A549 (cell line): ENCODE results near the gene TNFRSF1B. TPM values are rescaled to one million over a fixed set of nuclear protein-coding genes. Genes with fewer than 3 reads are reported as not detected.

Experiments used
- ATAC-seq, 2 experiments: fragments of 200-7000 bp in 1 of 2; fragments of >200 bp in 1 of 2; cut with Nextera tagmentation in 1 of 2; cut with Tn5 transposase in 1 of 2; 3 replicates each; pipeline versions ENCODE4 v1.8.0 to v1.9.1; 2018 to 2020; ENCODE audit warnings: mild to moderate bottlenecking in 1 of 2, moderate library complexity in 1 of 2
- CTCF ChIA-PET: fragments of 300-600 bp; sonication (Branson Sonifier 250); formaldehyde crosslinking; extraction: SDS; loops from one replicate; lab custom pipeline; 2021; ENCODE audit warnings: antibody characterized with exemption, inconsistent platforms; lab: Yijun Ruan, JAX
- POLR2A ChIA-PET: fragments of 350-600 bp; formaldehyde crosslinking; extraction: SDS; loops from one replicate; lab custom pipeline; 2021; ENCODE audit warnings: antibody characterized with exemption, inconsistent platforms; lab: Yijun Ruan, JAX
- DNase-seq, 2 experiments: peaks; one replicate each; pipeline versions ENCODE4 v3.0.0 to v3.0.0-alpha.2; 2011 to 2016; ENCODE audit warnings: low read depth in 1 of 2, low spot score in 1 of 2
- FAIRE-seq: peaks from 2 replicates; lab custom pipeline; 2011; peaks lifted over from hg19 to GRCh38; lab: Jason Lieb, UNC
- H3K27ac ChIP-seq, 2 experiments: fragments of >200 bp; sonication (Bioruptor Twin); formaldehyde crosslinking; 3 replicates each; pipeline ENCODE4 v1.5.1; 2016 to 2017
- H3K4me1 ChIP-seq: fragments of >200 bp; sonication (Bioruptor Twin); formaldehyde crosslinking; 3 replicates; pipeline ENCODE4 v1.6.1; 2016
- H3K4me2 ChIP-seq: fragments of >200 bp; sonication (Bioruptor Twin); formaldehyde crosslinking; 3 replicates; pipeline ENCODE4 v1.6.1; 2016
- H3K4me3 ChIP-seq: fragments of >200 bp; sonication (Bioruptor Twin); formaldehyde crosslinking; 3 replicates; pipeline ENCODE4 v1.5.1; 2016
- H3K9me3 ChIP-seq: fragments of >200 bp; sonication (Bioruptor Twin); formaldehyde crosslinking; 3 replicates; pipeline ENCODE4 v1.6.1; 2016
- BCL3 ChIP-seq: fragments of >200 bp; sonication (Bioruptor Twin); formaldehyde crosslinking; IDR thresholded peaks from 3 replicates; pipeline ENCODE4 v1.6.1; 2016
- BHLHE40 ChIP-seq: IDR thresholded peaks from 2 replicates; pipeline ENCODE4 v1.6.1; 2012; ENCODE audit warnings: low read depth, low read length, inconsistent platforms
- CEBPB ChIP-seq, 2 experiments: fragments of >200 bp in 1 of 2; sonication (Bioruptor Twin) in 1 of 2; formaldehyde crosslinking in 1 of 2; IDR thresholded peaks; 2 replicates each; pipeline ENCODE4 v1.6.1; 2012 to 2016
- CHD2 ChIP-seq: fragments of 150-350 bp; IDR thresholded peaks from 2 replicates; pipeline ENCODE4 v1.6.1; 2014; ENCODE audit warnings: low read length; ENCODE audit not compliant: partially characterized antibody
- EHF ChIP-seq: fragments of 250-450 bp; sonication (Bioruptor Pico); IDR thresholded peaks from 2 replicates; pipeline ENCODE4 v1.5.0; 2020; ENCODE audit warnings: mild to moderate bottlenecking
- EP300 ChIP-seq, 2 experiments: fragments of >200 bp; sonication (Bioruptor Twin); formaldehyde crosslinking; IDR thresholded peaks; 2 replicates in 1 of 2; 3 replicates in 1 of 2; pipeline ENCODE4 v1.6.1; 2016 to 2017
- ESRRA ChIP-seq: fragments of 150-350 bp; IDR thresholded peaks from 2 replicates; pipeline ENCODE4 v1.6.1; 2014; ENCODE audit warnings: mild to moderate bottlenecking, low read length, borderline replicate concordance
- GATA3 ChIP-seq: IDR thresholded peaks from 2 replicates; pipeline ENCODE4 v1.6.1; 2012; ENCODE audit warnings: borderline replicate concordance
- HDAC2 ChIP-seq: fragments of 200-600 bp; sonication (generic); IDR thresholded peaks from 2 replicates; pipeline ENCODE4 v1.6.1; 2016
- HES2 ChIP-seq: fragments of >200 bp; sonication (Bioruptor Twin); formaldehyde crosslinking; IDR thresholded peaks from 2 replicates; pipeline ENCODE4 v1.6.1; 2016
- HOXB5 ChIP-seq: fragments of 250-450 bp; sonication (Bioruptor Pico); IDR thresholded peaks from 2 replicates; pipeline ENCODE4 v1.5.0; 2020; ENCODE audit warnings: mild to moderate bottlenecking, moderate library complexity
- JUN ChIP-seq, 2 experiments: fragments of >200 bp; sonication (Bioruptor Twin); formaldehyde crosslinking; IDR thresholded peaks; 2 replicates in 1 of 2; 3 replicates in 1 of 2; pipeline ENCODE4 v1.6.1; 2016 to 2017
- JUNB ChIP-seq: fragments of >200 bp; sonication (Bioruptor Twin); formaldehyde crosslinking; IDR thresholded peaks from 2 replicates; pipeline ENCODE4 v1.6.1; 2016
- KDM5A ChIP-seq: fragments of 200-600 bp; sonication (generic); IDR thresholded peaks from 2 replicates; pipeline ENCODE4 v1.6.1; 2016; ENCODE audit warnings: antibody characterized with exemption, mild to moderate bottlenecking
- MAZ ChIP-seq: fragments of 150-350 bp; IDR thresholded peaks from 2 replicates; pipeline ENCODE4 v1.6.1; 2014; ENCODE audit warnings: antibody characterized with exemption, low read depth, low read length, borderline replicate concordance
- MYC ChIP-seq: IDR thresholded peaks from 2 replicates; pipeline ENCODE4 v1.6.1; 2012; ENCODE audit warnings: mild to moderate bottlenecking, inconsistent platforms, low read length, improper control_type of control experiment, borderline replicate concordance
- NR3C1 ChIP-seq: fragments of >200 bp; sonication (Bioruptor Twin); formaldehyde crosslinking; IDR thresholded peaks from 3 replicates; pipeline ENCODE4 v1.6.1; 2017
- PHF8 ChIP-seq: fragments of 200-600 bp; sonication (generic); IDR thresholded peaks from 2 replicates; pipeline ENCODE4 v1.6.1; 2016; ENCODE audit warnings: low read depth, mild to moderate bottlenecking, antibody characterized with exemption, moderate library complexity, borderline replicate concordance
- RAD21 ChIP-seq, 2 experiments: fragments of >200 bp in 1 of 2; sonication (Bioruptor Twin) in 1 of 2; formaldehyde crosslinking in 1 of 2; IDR thresholded peaks in 1 of 2; conservative IDR thresholded peaks in 1 of 2; 2 replicates in 1 of 2; 3 replicates in 1 of 2; pipeline ENCODE4 v1.6.1; 2012 to 2018; ENCODE audit warnings: inconsistent platforms in 1 of 2
- RARB ChIP-seq: fragments of 250-450 bp; sonication (Bioruptor Pico); IDR thresholded peaks from 2 replicates; pipeline ENCODE4 v1.8.0; 2021; ENCODE audit warnings: mild to moderate bottlenecking, moderate library complexity
- RCOR1 ChIP-seq: fragments of 150-350 bp; IDR thresholded peaks from 2 replicates; pipeline ENCODE4 v1.6.1; 2014; ENCODE audit warnings: antibody characterized with exemption, low read length, low read depth
- TP53 ChIP-seq: fragments of 250-450 bp; sonication (Bioruptor Pico); IDR thresholded peaks from 2 replicates; pipeline ENCODE4 v1.5.0; 2021; ENCODE audit warnings: mild to moderate bottlenecking, moderate library complexity
- ZC3H11A ChIP-seq: fragments of 450-650 bp; IDR thresholded peaks from 2 replicates; pipeline ENCODE4 v1.6.1; 2014; ENCODE audit warnings: antibody characterized with exemption, mild to moderate bottlenecking
- ZFP36 ChIP-seq: fragments of 450-650 bp; IDR thresholded peaks from 2 replicates; pipeline ENCODE4 v1.6.1; 2014; ENCODE audit warnings: borderline replicate concordance; ENCODE audit not compliant: partially characterized antibody
- ZNF302 ChIP-seq: fragments of 250-450 bp; sonication (Bioruptor Pico); IDR thresholded peaks from 2 replicates; pipeline ENCODE4 v1.9.0; 2021; ENCODE audit warnings: inconsistent platforms, mild to moderate bottlenecking, moderate library complexity
- ZSCAN20 ChIP-seq: fragments of 250-450 bp; sonication (Bioruptor Pico); IDR thresholded peaks from 2 replicates; pipeline ENCODE4 v1.8.0; 2022; ENCODE audit warnings: mild to moderate bottlenecking, moderate library complexity
- WGBS: methylation state at CpG from one replicate; pipeline ENCODE4 v1.1.6; 2017; ENCODE audit errors: missing lambda C conversion rate; 5-methylcytosine and 5-hydroxymethylcytosine counted together
- polyA plus RNA-seq, 4 experiments: library from polyadenylated mRNA; depleted of rRNA in 3 of 4; stranded (reverse); fragments of >200 nt; fragmentation: RNase III in 1 of 4; extraction: RNeasy Plus Mini Kit Qiagen cat#74134 plus additional on column Dnase treatment in 1 of 4; gene quantifications; 2 replicates in 3 of 4; 3 replicates in 1 of 4; pipeline ENCODE4 v1.2.3, GENCODE V29; 2011 to 2017
- TF ChIP-seq, protein P1 (sequence below): fragments of 250-450 bp; sonication (Bioruptor Pico); IDR thresholded peaks from 2 replicates; pipeline ENCODE4 v1.5.0; 2021; ENCODE audit warnings: mild to moderate bottlenecking, moderate library complexity, borderline replicate concordance
- TF ChIP-seq, protein P2 (sequence below): fragments of 200-600 bp; sonication (generic); IDR thresholded peaks from 2 replicates; pipeline ENCODE4 v1.6.1; 2016; ENCODE audit warnings: antibody characterized with exemption, mild to moderate bottlenecking, moderate library complexity

The TNFRSF1B gene
- polyA plus RNA-seq, 2 of the 4 experiments (the other 2 are of a cell fraction) = 0.05 to 0.06 TPM

DNA sequence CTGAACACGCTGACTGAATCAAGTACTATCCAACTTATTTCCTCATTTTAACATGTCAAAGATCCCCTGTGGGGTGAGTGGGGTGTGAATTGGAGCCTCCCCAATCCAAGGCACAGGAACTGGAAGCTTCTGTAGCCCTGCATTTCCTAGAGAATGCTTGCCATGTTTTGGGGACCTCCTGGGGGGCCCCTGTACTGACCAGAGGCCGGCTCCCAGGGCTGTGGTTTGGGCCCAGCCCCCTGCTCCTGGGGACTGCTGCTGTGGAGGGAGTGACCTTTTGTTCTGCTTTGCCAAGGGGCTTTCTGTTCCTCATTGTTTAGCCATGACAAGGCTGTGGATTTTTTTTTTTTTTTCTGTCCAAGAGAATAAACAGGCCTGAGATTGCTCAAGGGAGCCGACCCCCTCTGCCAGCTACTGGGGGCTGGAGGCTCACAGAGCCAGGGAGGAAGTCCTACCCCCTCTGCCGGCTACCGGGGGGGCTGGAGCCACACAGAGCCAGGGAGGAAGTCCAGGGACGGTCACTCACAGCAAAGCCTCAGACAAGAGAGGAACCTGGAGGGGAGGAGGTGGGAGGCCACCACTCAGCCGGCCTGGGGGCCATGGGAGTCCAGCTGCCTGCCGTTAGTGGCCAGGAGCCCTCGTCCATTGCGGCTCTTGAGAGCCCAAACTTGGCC is 17.4 kb downstream of the TNFRSF1B start:
- CTCF ChIA-PET = interaction anchor here (1.0 to 5.0 kb wide), 3 partner anchors 16 to 59 kb away, joined by 3 to 19 read pairs (median 6); no protein-coding TSS in a partner anchor
- ATAC-seq = peak in 1 of 2 experiments; percentile 41; a peak in 3 of 6 replicates
- TF ChIP-seq NR3C1 (no peak), MYC (no peak), ZSCAN20 (CRISPR knock-in tag) (no peak), PHF8 (no peak), RARB (CRISPR knock-in tag) (no peak), HES2 (no peak), JUN (IDR thresholded peaks at IDR 0.05) (no peak), BCL3 (no peak), ZC3H11A (no peak), ZFP36 (no peak), TP53 (no peak), EHF (no peak), BHLHE40 (no peak), HOXB5 (CRISPR knock-in tag) (no peak), GATA3 (no peak), ESRRA (no peak), MAZ (no peak)
- TF ChIP-seq, protein P1, sequence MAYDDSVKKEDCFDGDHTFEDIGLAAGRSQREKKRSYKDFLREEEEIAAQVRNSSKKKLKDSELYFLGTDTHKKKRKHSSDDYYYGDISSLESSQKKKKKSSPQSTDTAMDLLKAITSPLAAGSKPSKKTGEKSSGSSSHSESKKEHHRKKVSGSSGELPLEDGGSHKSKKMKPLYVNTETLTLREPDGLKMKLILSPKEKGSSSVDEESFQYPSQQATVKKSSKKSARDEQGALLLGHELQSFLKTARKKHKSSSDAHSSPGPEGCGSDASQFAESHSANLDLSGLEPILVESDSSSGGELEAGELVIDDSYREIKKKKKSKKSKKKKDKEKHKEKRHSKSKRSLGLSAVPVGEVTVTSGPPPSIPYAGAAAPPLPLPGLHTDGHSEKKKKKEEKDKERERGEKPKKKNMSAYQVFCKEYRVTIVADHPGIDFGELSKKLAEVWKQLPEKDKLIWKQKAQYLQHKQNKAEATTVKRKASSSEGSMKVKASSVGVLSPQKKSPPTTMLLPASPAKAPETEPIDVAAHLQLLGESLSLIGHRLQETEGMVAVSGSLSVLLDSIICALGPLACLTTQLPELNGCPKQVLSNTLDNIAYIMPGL (CRISPR knock-in tag) = no peak
- POLR2A ChIA-PET = no interaction called here
- FAIRE-seq = no peak
- WGBS = 15% methylated on average over 4 of the region's 10 CpGs
- no peak for DNase-seq
- Histone ChIP-seq H3K9me3 (no peaks in the 10 kb centered on the region), H3K27ac (peak overlapping the region in 1 of 2 experiments; percentile 73; a peak in 3 of 6 replicates), H3K4me1 (peaks cover 6% of the 10 kb centered on the region; the same call in 2 of the 3 replicates), H3K4me2 (peak overlapping the region; percentile 26; the same call in 2 of the 3 replicates), H3K4me3 (no peak overlapping the region)

DNA sequence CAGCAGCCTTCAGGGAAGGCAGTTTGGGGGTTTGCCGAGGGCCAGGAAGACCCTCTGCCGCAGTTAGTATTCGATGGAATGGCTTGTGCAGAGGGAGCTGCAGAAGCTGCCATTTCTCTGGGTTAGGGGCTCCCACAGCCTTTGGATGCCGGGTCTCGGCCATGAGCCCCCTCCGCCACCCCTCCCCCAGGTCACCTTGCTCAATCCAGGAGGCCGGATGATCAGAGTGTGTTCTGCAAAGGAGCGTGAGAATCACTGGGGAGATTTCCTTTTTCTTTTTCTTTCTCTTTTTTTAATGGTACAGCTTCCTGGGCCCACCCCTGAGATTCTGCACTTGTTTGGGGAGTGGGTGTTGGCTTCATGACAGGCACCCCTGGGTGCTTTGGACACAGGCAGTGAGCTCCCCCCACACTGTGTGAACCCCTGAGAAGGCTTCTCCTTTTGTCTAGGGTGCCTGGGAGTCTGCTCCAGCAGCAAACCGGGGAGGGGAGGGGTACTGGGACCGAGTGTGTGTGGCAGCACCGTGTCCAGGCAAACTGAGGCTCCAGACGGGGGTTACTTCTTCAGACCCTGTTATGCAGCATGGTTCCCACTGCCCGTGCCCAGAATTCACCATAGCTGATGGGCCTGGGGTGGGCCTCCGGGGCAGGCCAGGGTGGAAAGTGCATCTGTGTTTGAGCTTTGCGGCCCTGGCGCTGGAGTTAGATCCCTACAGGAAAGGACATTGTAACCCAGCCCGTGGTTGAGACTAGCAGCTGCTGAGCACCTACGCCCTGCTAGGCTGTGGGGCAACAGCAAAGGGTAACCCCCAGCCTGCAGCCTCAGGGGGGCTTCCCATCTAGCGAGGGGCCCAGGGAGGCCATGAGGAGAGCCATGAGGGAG is 18.5 kb downstream of the TNFRSF1B start:
- WGBS = 84% methylated on average over 14 of the region's 19 CpGs
- peaks cover 6% of the 10 kb centered on the region; the same call in 2 of the 3 replicates for H3K4me1 ChIP-seq
- DNase-seq (no peak), FAIRE-seq (no peak), ATAC-seq (no peak)
- POLR2A ChIA-PET = interaction anchor here (0.5 kb wide), 1 partner anchor 473 kb away, joined by 3 read pairs; no protein-coding TSS in a partner anchor
- H3K4me2 ChIP-seq = no peak overlapping the region
- CTCF ChIA-PET = interaction anchor here (3.4 kb wide), 1 partner anchor 61 kb away, joined by 18 read pairs; no protein-coding TSS in a partner anchor
- no peak overlapping the region for H3K4me3 ChIP-seq
- no peaks in the 10 kb centered on the region for H3K9me3 ChIP-seq
- peak overlapping the region in 1 of 2 experiments; percentile 73; a peak in 1 of 6 replicates for H3K27ac ChIP-seq
- TF ChIP-seq EP300 (IDR thresholded peaks at IDR 0.05) = no peak
- no peak for TF ChIP-seq KDM5A
- no peak for TF ChIP-seq HDAC2
- no peak for TF ChIP-seq HES2
- TF ChIP-seq RAD21 (conservative IDR thresholded peaks at IDR 0.05 in 1 of 2, IDR thresholded peaks at IDR 0.05 in 1 of 2) = no peak
- no peak for TF ChIP-seq JUNB
- no peak for TF ChIP-seq ZFP36
- no peak for TF ChIP-seq RCOR1
- TF ChIP-seq CHD2 = no peak
- no peak for TF ChIP-seq EHF
- TF ChIP-seq, protein P2, sequence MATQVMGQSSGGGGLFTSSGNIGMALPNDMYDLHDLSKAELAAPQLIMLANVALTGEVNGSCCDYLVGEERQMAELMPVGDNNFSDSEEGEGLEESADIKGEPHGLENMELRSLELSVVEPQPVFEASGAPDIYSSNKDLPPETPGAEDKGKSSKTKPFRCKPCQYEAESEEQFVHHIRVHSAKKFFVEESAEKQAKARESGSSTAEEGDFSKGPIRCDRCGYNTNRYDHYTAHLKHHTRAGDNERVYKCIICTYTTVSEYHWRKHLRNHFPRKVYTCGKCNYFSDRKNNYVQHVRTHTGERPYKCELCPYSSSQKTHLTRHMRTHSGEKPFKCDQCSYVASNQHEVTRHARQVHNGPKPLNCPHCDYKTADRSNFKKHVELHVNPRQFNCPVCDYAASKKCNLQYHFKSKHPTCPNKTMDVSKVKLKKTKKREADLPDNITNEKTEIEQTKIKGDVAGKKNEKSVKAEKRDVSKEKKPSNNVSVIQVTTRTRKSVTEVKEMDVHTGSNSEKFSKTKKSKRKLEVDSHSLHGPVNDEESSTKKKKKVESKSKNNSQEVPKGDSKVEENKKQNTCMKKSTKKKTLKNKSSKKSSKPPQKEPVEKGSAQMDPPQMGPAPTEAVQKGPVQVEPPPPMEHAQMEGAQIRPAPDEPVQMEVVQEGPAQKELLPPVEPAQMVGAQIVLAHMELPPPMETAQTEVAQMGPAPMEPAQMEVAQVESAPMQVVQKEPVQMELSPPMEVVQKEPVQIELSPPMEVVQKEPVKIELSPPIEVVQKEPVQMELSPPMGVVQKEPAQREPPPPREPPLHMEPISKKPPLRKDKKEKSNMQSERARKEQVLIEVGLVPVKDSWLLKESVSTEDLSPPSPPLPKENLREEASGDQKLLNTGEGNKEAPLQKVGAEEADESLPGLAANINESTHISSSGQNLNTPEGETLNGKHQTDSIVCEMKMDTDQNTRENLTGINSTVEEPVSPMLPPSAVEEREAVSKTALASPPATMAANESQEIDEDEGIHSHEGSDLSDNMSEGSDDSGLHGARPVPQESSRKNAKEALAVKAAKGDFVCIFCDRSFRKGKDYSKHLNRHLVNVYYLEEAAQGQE = no peak
- TF ChIP-seq CEBPB (IDR thresholded peaks at IDR 0.05) = no peak
- no peak for TF ChIP-seq ZNF302 (CRISPR knock-in tag)
